Measurements from ENCODE around the gene CTSD. TPM values are rescaled to one million over a fixed set of nuclear protein-coding genes. Genes with fewer than 3 reads are reported as not detected.
"Not testable (repeated sequence)": the region's sequence is repeated elsewhere in the genome, so short reads cannot be mapped to it uniquely, and the experiment has no call there.

CTSD gene
- 44.9 TPM for total RNA-seq

DNA sequence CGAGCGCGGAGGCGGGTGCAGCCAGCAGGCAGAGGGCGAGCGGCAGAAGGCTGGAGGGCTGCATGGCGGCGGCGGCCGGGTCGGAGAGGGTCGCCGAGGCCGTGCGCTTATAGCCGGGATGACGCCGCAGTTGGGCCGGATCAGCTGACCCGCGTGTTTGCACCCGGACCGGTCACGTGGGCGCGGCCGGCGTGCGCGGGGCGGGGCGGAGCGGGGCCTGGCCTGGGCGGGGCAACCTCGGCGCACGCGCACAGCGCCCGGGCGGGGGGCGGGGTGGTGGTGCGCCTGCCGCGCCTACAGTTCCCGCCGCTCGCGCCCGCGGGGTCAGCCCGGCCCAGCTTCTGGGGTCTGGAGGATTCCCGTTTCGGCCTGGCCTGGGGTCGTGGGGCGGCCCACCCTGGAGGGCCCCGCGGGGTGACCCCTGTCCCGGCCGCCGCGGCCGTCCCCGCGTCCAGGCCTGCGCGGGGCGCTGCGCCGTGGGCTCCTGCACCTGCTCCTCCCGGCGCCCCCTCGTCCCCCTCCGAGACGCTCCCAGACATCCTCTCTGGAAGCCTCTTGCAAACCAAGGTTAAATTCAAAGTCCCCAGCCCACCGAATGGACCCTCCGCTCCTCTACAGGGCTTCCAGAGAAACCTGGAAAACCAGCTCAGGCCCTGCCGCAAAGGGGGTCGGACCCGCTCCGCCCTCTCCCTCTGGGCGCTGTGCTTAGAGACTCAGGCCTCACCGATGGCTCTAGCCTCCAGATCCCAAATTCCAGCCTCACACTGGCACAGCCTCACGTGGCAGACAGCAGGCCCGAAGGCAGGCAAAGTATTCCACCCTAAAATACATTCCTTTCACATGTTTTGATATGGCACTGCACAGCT, at the start of gene CTSD:
Gene CTSD (minus strand): TSS at position 132 of the 866 bp plus-strand sequence. CDS start 68 bp downstream, at position 64.
- peak within 1 kb of the TSS; percentile 96 for H3K27ac ChIP-seq (ENCODE audit: low read depth, low read length)
- H3K9ac ChIP-seq (ENCODE audit: low read depth in 1 of 3, low read length in 3 of 3): peak within 1 kb of the TSS; percentile 89 to 97 (median 92)
- peaks cover 4 to 16% (median 10%) of the 10 kb centered on the region in 3 donors for H3K36me3 ChIP-seq (ENCODE audit: control insufficient read depth in 3 of 3, insufficient read depth in 3 of 3, low read length in 3 of 3)
- H3K4me3 ChIP-seq (ENCODE audit: low read length in 3 of 3): peak within 1 kb of the TSS; percentile 80 to 91 (median 86)
- H3K4me1 ChIP-seq (ENCODE audit: control insufficient read depth in 3 of 3, insufficient read depth in 3 of 3, low read length in 3 of 3): peaks cover 41 to 48% (median 47%) of the 10 kb centered on the region in 3 donors
- H3K27me3 ChIP-seq (ENCODE audit: control insufficient read depth in 3 of 3, insufficient read depth in 3 of 3, low read length in 3 of 3): no peaks in the 10 kb centered on the region
- H3K9me3 ChIP-seq (ENCODE audit: control insufficient read depth in 3 of 3, low read length in 3 of 3): no peaks in the 10 kb centered on the region

DNA sequence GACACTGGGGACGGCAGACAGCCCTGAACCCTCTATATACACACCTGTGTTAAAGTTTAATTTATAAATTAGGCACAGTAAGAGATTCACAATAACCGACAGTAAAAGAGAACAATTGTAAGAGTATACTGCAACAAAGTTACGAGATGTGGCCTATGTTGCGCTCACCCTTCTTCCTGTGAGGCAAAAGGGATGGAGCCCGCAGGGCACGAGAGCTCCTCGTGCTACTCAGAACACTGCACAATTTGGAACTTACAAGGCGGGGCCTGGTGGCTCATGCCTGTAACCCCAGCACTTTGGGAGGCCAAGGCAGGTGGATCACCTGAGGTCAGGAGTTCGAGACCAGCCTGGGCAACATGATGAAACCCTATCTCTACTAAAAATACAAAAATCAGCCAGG, 49.6 kb upstream of the CTSD start:
- H3K9ac ChIP-seq (ENCODE audit: low read depth in 1 of 3, low read length in 3 of 3); H3K9me3 ChIP-seq (ENCODE audit: control insufficient read depth in 3 of 3, low read length in 3 of 3); H3K27ac ChIP-seq (ENCODE audit: low read depth, low read length); H3K4me1 ChIP-seq (ENCODE audit: control insufficient read depth in 3 of 3, insufficient read depth in 3 of 3, low read length in 3 of 3); H3K36me3 ChIP-seq (ENCODE audit: control insufficient read depth in 3 of 3, insufficient read depth in 3 of 3, low read length in 3 of 3); H3K4me3 ChIP-seq (ENCODE audit: low read length in 3 of 3): not testable (repeated sequence)
- H3K27me3 ChIP-seq (ENCODE audit: control insufficient read depth in 3 of 3, insufficient read depth in 3 of 3, low read length in 3 of 3): peaks cover 3 to 15% (median 8%) of the 10 kb centered on the region in 3 donors

DNA sequence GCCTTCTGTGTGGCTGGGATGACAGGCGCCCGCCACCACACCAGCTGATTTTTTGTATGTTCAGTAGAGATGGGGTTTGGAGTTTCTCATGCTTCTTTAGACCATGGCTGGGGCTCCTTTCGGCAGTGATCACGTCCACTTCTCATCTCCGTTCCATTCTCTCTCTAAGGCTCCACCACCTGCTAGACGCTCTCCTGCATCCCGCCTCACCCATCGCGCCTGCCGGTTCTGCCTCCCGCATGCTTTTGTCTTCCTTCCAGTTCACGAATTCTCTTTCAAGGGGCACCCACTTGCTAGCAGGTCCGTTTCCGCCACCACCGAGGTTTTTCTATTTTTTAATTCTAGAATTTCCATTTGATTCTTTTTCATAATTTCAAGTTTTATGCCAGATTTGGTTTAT, 49.1 kb upstream of the CTSD start:
- Histone ChIP-seq H3K4me3 (ENCODE audit: low read length in 3 of 3) (no peak overlapping the region), H3K36me3 (ENCODE audit: control insufficient read depth in 3 of 3, insufficient read depth in 3 of 3, low read length in 3 of 3) (no peaks in the 10 kb centered on the region), H3K9ac (ENCODE audit: low read depth in 1 of 3, low read length in 3 of 3) (no peak overlapping the region), H3K27ac (ENCODE audit: low read depth, low read length) (no peak overlapping the region), H3K9me3 (ENCODE audit: control insufficient read depth in 3 of 3, low read length in 3 of 3) (peaks cover 0 to 4% (median 0%) of the 10 kb centered on the region in 3 donors), H3K4me1 (ENCODE audit: control insufficient read depth in 3 of 3, insufficient read depth in 3 of 3, low read length in 3 of 3) (no peaks in the 10 kb centered on the region), H3K27me3 (ENCODE audit: control insufficient read depth in 3 of 3, insufficient read depth in 3 of 3, low read length in 3 of 3) (peaks cover 5 to 18% (median 12%) of the 10 kb centered on the region in 3 donors)

DNA sequence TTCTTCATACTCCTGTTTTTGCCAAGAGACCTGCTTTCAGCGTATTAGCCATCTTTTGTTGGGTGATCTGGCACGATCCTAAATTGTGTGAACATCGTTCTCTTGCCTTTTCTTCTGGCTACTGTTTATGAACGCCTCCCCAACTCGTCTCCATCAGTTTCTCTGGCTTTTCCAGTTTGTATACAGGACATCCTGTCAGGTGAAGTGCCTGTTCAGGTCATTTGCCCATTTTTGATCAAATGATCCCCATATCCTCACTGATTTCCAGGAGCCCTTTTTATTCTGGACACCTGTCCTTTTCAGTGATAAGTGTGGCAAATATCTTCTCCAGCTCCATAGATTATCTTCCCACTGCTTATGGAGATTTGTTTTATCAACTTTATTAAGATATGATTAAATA, 48.5 kb upstream of the CTSD start:
- H3K4me1 ChIP-seq (ENCODE audit: control insufficient read depth in 3 of 3, insufficient read depth in 3 of 3, low read length in 3 of 3): no peaks in the 10 kb centered on the region
- H3K27ac ChIP-seq (ENCODE audit: low read depth, low read length): no peak overlapping the region
- H3K9me3 ChIP-seq (ENCODE audit: control insufficient read depth in 3 of 3, low read length in 3 of 3): peaks cover 0 to 3% (median 0%) of the 10 kb centered on the region in 3 donors
- no peak overlapping the region for H3K4me3 ChIP-seq (ENCODE audit: low read length in 3 of 3)
- peaks cover 8 to 22% (median 15%) of the 10 kb centered on the region in 3 donors for H3K27me3 ChIP-seq (ENCODE audit: control insufficient read depth in 3 of 3, insufficient read depth in 3 of 3, low read length in 3 of 3)
- no peak overlapping the region for H3K9ac ChIP-seq (ENCODE audit: low read depth in 1 of 3, low read length in 3 of 3)
- H3K36me3 ChIP-seq (ENCODE audit: control insufficient read depth in 3 of 3, insufficient read depth in 3 of 3, low read length in 3 of 3): no peaks in the 10 kb centered on the region

DNA sequence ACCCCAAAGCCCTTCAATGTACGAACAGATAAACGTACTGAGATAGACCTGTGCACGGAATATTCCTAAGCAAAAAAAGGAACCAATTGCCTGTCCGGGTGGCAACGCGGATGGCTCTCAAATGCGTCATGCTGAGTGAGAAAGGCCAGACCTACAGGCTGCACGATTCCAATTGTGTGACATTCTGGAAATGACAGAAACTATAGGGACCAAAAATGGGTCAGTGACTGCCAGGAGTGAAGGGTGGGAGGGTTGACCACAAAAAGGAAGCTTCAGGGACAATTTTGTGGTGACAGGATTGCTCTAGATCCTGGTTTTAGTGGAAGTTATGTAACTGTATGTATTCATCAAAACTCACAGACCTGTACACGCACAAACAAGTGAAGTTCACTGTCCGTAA, 47.0 kb upstream of the CTSD start:
- H3K4me3 ChIP-seq (ENCODE audit: low read length in 3 of 3): no peak overlapping the region
- H3K27ac ChIP-seq (ENCODE audit: low read depth, low read length): no peak overlapping the region
- H3K9me3 ChIP-seq (ENCODE audit: control insufficient read depth in 3 of 3, low read length in 3 of 3): peaks cover 0 to 3% (median 0%) of the 10 kb centered on the region in 3 donors
- no peaks in the 10 kb centered on the region for H3K36me3 ChIP-seq (ENCODE audit: control insufficient read depth in 3 of 3, insufficient read depth in 3 of 3, low read length in 3 of 3)
- peaks cover 12 to 23% (median 13%) of the 10 kb centered on the region in 3 donors for H3K27me3 ChIP-seq (ENCODE audit: control insufficient read depth in 3 of 3, insufficient read depth in 3 of 3, low read length in 3 of 3)
- H3K9ac ChIP-seq (ENCODE audit: low read depth in 1 of 3, low read length in 3 of 3): no peak overlapping the region
- no peaks in the 10 kb centered on the region for H3K4me1 ChIP-seq (ENCODE audit: control insufficient read depth in 3 of 3, insufficient read depth in 3 of 3, low read length in 3 of 3)

DNA sequence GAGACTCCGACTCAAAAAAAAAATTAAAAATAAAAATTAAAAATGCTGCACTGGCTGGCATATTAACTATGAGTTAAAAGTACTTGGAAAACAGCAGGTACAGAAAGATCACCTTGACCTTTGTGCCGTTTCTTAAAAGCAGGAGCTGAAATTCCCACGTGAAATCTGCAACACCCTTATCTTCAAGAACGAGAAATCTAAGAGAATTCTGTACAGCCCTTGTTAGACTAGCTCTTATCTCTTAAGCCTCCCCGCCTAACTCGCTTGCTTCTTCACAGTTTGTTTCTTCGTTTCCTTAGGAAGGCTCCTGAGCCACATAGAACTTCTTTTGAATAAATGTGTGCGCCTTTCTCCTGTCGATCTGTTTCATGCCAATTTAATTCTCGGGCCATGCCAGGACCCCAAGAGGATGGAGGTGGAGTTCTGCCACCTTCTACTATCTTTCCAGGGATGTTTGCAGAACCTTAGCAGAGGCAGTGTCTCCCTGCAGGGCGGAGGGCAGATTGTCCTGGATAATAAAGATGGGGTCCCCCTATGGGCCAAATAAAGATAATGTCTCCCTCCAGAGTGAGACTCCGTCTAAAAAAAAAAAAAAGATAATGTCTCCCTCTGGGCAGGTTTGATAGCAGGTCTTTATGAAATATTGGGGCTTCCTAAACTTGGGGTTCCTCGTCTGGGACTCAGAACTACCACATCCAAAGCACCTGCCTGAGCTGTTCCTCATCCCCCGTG, 43.7 kb upstream of the CTSD start:
- peaks cover 0 to 3% (median 0%) of the 10 kb centered on the region in 3 donors for H3K9me3 ChIP-seq (ENCODE audit: control insufficient read depth in 3 of 3, low read length in 3 of 3)
- no peak overlapping the region for H3K4me3 ChIP-seq (ENCODE audit: low read length in 3 of 3)
- no peaks in the 10 kb centered on the region for H3K36me3 ChIP-seq (ENCODE audit: control insufficient read depth in 3 of 3, insufficient read depth in 3 of 3, low read length in 3 of 3)
- H3K9ac ChIP-seq (ENCODE audit: low read depth in 1 of 3, low read length in 3 of 3): no peak overlapping the region
- H3K27me3 ChIP-seq (ENCODE audit: control insufficient read depth in 3 of 3, insufficient read depth in 3 of 3, low read length in 3 of 3): peaks cover 26 to 28% (median 28%) of the 10 kb centered on the region in 3 donors
- H3K27ac ChIP-seq (ENCODE audit: low read depth, low read length): no peak overlapping the region
- no peaks in the 10 kb centered on the region for H3K4me1 ChIP-seq (ENCODE audit: control insufficient read depth in 3 of 3, insufficient read depth in 3 of 3, low read length in 3 of 3)

DNA sequence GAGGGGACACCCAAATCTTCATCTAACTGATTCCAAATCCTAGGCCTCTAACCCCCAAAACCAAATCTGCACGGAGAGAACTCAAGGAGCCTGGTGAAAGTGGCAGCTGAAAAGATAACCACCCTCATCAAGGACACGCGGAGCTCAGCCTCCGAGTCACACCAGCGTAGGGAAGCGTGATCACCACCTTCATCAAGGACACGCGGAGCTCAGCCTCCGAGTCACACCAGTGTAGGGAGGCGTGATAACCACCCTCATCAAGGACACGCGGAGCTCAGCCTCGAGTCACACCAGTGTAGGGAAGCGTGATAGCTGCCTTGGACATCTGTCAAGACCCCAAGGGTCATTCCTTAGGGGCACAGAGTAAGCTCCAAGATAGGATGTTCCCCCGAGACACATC, 41.8 kb upstream of the CTSD start:
- H3K9me3 ChIP-seq (ENCODE audit: control insufficient read depth in 3 of 3, low read length in 3 of 3): no peaks in the 10 kb centered on the region
- H3K36me3 ChIP-seq (ENCODE audit: control insufficient read depth in 3 of 3, insufficient read depth in 3 of 3, low read length in 3 of 3): no peaks in the 10 kb centered on the region
- no peak overlapping the region for H3K4me3 ChIP-seq (ENCODE audit: low read length in 3 of 3)
- no peaks in the 10 kb centered on the region for H3K4me1 ChIP-seq (ENCODE audit: control insufficient read depth in 3 of 3, insufficient read depth in 3 of 3, low read length in 3 of 3)
- H3K9ac ChIP-seq (ENCODE audit: low read depth in 1 of 3, low read length in 3 of 3): no peak overlapping the region
- no peak overlapping the region for H3K27ac ChIP-seq (ENCODE audit: low read depth, low read length)
- H3K27me3 ChIP-seq (ENCODE audit: control insufficient read depth in 3 of 3, insufficient read depth in 3 of 3, low read length in 3 of 3): peaks cover 26 to 33% (median 28%) of the 10 kb centered on the region in 3 donors

DNA sequence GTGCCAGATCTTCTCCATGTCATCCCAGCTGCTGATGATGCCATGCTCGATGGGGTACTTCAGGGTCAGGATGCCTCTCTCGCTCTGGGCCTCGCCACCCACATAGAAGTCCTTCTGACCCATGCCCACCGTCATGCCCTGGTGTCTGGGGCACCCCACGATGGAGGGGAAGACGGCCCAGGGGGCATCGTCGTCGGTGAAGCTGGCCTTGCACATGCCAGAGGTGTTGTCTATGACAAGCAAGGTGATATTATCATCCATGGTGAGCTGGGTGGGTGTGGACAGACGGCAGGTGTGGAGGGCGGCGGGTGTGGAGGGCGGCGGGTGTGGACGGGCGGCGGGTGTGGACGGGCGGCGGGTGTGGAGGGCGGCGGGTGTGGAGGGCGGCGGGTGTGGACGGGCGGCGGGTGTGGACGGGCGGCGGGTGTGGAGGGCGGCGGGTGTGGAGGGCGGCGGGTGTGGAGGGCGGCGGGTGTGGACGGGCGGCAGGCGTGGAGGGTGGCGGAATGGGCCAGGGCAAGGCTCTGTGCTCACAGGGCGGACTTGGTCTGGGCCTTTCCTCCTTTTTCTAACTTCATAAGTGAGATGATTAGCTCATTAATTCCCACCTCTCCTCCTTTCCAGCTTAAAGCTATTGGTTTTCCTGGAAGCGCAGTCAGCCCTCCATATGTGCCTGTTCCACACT, 40.2 kb upstream of the CTSD start:
- H3K9ac ChIP-seq (ENCODE audit: low read depth in 1 of 3, low read length in 3 of 3); H3K4me1 ChIP-seq (ENCODE audit: control insufficient read depth in 3 of 3, insufficient read depth in 3 of 3, low read length in 3 of 3); H3K9me3 ChIP-seq (ENCODE audit: control insufficient read depth in 3 of 3, low read length in 3 of 3); H3K36me3 ChIP-seq (ENCODE audit: control insufficient read depth in 3 of 3, insufficient read depth in 3 of 3, low read length in 3 of 3); H3K27ac ChIP-seq (ENCODE audit: low read depth, low read length); H3K4me3 ChIP-seq (ENCODE audit: low read length in 3 of 3): not testable (repeated sequence)
- H3K27me3 ChIP-seq (ENCODE audit: control insufficient read depth in 3 of 3, insufficient read depth in 3 of 3, low read length in 3 of 3): peaks cover 26 to 33% (median 28%) of the 10 kb centered on the region in 3 donors

DNA sequence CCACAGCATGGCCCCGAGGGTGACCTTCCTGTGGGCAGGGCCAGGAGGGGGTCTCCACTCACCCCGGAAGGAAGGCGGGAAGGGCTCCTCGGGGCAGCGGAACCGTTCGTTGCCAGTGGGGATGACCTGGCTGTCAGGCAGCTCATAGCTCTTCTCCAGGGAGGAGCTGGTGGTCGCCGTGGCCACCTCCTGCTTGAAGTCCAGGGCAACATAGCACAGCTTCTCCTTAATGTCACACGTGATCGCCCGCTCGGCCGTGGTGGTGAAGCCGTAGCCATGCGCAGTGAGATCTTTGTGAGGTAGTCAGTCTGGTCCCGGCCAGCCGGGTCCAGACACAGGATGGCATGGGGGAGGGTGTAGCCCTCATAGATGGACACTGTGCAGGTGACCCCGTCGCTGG, 39.5 kb upstream of the CTSD start:
- Histone ChIP-seq H3K9ac (ENCODE audit: low read depth in 1 of 3, low read length in 3 of 3) (no peak overlapping the region), H3K27me3 (ENCODE audit: control insufficient read depth in 3 of 3, insufficient read depth in 3 of 3, low read length in 3 of 3) (peaks cover 26 to 33% (median 28%) of the 10 kb centered on the region in 3 donors)

More for the DNA sequence above, 39.5 kb upstream of the CTSD start:
- no peak overlapping the region for H3K4me3 ChIP-seq (ENCODE audit: low read length in 3 of 3)
- no peaks in the 10 kb centered on the region for H3K4me1 ChIP-seq (ENCODE audit: control insufficient read depth in 3 of 3, insufficient read depth in 3 of 3, low read length in 3 of 3)
- no peak overlapping the region for H3K27ac ChIP-seq (ENCODE audit: low read depth, low read length)
- H3K9me3 ChIP-seq (ENCODE audit: control insufficient read depth in 3 of 3, low read length in 3 of 3): no peaks in the 10 kb centered on the region
- H3K36me3 ChIP-seq (ENCODE audit: control insufficient read depth in 3 of 3, insufficient read depth in 3 of 3, low read length in 3 of 3): no peaks in the 10 kb centered on the region
